Peyer's patch (tissue), 4 donors: ENCODE measurements around the gene AKAP5. TPM values are rescaled to one million over a fixed set of nuclear protein-coding genes. Genes with fewer than 3 reads are reported as not detected.

ENCODE experiments used
- DNase-seq, 3 donors: peaks; one replicate each; pipeline ENCODE4 v3.0.0-alpha.2; 2017 to 2019
- H3K27ac ChIP-seq, 4 donors: fragments of 200-600 bp; sonication (generic); one replicate each; pipeline ENCODE4 v1.5.1; 2016 to 2019
- H3K27me3 ChIP-seq, 2 donors: fragments of 200-600 bp; sonication (generic); one replicate each; pipeline ENCODE4 v1.5.1; 2019
- H3K36me3 ChIP-seq, 3 donors: fragments of 200-600 bp; sonication (generic); one replicate each; pipeline ENCODE4 v1.5.1; 2016 to 2019
- H3K4me1 ChIP-seq, 4 donors: fragments of 200-600 bp; sonication (generic); one replicate each; pipeline ENCODE4 v1.5.1; 2016 to 2019
- H3K4me3 ChIP-seq, 4 donors: fragments of 200-600 bp; sonication (generic); 1 replicate in 3 of 4; 2 replicates in 1 of 4; pipeline ENCODE4 v1.5.1; 2016 to 2019; ENCODE audit warnings: mild to moderate bottlenecking in 1 of 4
- H3K9me3 ChIP-seq, 4 donors: fragments of 200-600 bp; sonication (generic); one replicate each; pipeline ENCODE4 v1.5.1; 2016 to 2019; ENCODE audit warnings: mild to moderate bottlenecking in 1 of 4
- CTCF ChIP-seq, 6 experiments: fragments of 450-650 bp in 4 of 6; fragments of 200-600 bp in 2 of 6; sonication (generic) in 1 of 6; IDR thresholded peaks; one replicate each; pipeline ENCODE4 v1.5.1; 2017 to 2019; ENCODE audit warnings: antibody characterized with exemption in 6 of 6, mild to moderate bottlenecking in 3 of 6, moderate library complexity in 1 of 6
- POLR2A ChIP-seq, 2 donors: fragments of 450-650 bp; IDR thresholded peaks; one replicate each; pipeline ENCODE4 v1.5.1; 2017; ENCODE audit warnings: antibody characterized with exemption in 2 of 2, mild to moderate bottlenecking in 2 of 2, moderate library complexity in 2 of 2
- total RNA-seq, 4 donors: library from RNA; depleted of rRNA; stranded (reverse); fragments of >200 nt; gene quantifications; one replicate each; pipeline ENCODE4 v1.1.0, GENCODE V29; 2016

AKAP5 gene
- total RNA-seq, 4 donors from 2014 or later: 0.57 to 2.8 (median 2.4) TPM

- Histone ChIP-seq H3K4me1 (peaks cover 0 to 5% (median 4%) of the 10 kb centered on the region in 4 donors), H3K4me3 (no peak overlapping the region), H3K27me3 (no peaks in the 10 kb centered on the region), H3K36me3 (no peaks in the 10 kb centered on the region), H3K27ac (no peak overlapping the region), H3K9me3 (no peaks in the 10 kb centered on the region)
- DNase-seq: no peak
- no peak for TF ChIP-seq CTCF (IDR thresholded peaks at IDR 0.05)
- TF ChIP-seq POLR2A (IDR thresholded peaks at IDR 0.05): no peak
Measured at GRCh38 chr14:64467101-64467500, 1.8 kb downstream of the AKAP5 start.

DNA sequence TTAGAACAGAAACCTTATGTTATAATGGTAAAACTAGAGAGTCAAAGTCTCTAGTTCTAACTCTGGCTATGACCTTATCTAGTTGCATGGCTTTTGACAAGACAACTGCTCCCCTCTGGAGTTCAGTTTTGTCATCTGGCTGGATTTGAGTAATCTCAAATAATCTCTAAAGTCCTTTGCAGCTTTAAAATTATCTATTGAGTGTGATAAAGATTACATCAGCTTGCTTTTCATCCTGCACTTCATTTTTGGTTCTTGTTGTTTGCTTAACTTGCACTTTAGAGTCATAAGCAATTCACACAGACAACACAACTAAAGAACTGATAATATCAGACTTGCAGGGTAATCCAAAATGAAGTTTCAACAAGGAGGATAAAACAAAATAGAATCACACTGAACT is 2.3 kb downstream of the AKAP5 start:
- Histone ChIP-seq H3K4me1 (peaks cover 0 to 5% (median 4%) of the 10 kb centered on the region in 4 donors), H3K4me3 (no peak overlapping the region), H3K27me3 (no peaks in the 10 kb centered on the region), H3K27ac (no peak overlapping the region), H3K36me3 (no peaks in the 10 kb centered on the region), H3K9me3 (no peaks in the 10 kb centered on the region)
- DNase-seq: no peak
- no peak for TF ChIP-seq CTCF (IDR thresholded peaks at IDR 0.05)
- TF ChIP-seq POLR2A (IDR thresholded peaks at IDR 0.05): no peak

DNA sequence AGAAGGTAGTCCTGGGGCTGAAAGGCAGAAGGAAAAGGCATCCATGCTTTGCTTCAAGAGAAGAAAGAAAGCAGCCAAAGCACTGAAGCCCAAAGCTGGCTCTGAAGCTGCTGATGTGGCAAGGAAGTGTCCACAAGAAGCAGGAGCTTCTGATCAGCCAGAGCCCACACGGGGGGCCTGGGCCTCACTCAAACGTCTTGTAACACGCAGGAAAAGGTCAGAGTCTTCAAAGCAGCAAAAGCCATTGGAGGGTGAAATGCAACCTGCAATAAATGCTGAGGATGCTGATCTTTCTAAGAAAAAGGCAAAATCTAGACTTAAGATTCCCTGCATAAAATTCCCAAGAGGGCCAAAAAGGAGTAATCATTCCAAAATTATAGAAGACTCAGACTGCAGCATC is 3.2 kb downstream of the AKAP5 start:
- Histone ChIP-seq H3K9me3 (no peaks in the 10 kb centered on the region), H3K36me3 (no peaks in the 10 kb centered on the region), H3K4me1 (peaks cover 0 to 5% (median 4%) of the 10 kb centered on the region in 4 donors), H3K27ac (no peak overlapping the region), H3K27me3 (no peaks in the 10 kb centered on the region), H3K4me3 (no peak overlapping the region)
- no peak for DNase-seq
- TF ChIP-seq POLR2A (IDR thresholded peaks at IDR 0.05) (no peak), CTCF (IDR thresholded peaks at IDR 0.05) (no peak)

- Histone ChIP-seq H3K4me3 (no peak overlapping the region), H3K4me1 (peaks cover 0 to 10% (median 0%) of the 10 kb centered on the region in 4 donors), H3K27ac (no peak overlapping the region), H3K27me3 (no peaks in the 10 kb centered on the region), H3K36me3 (no peaks in the 10 kb centered on the region), H3K9me3 (no peaks in the 10 kb centered on the region)
- TF ChIP-seq POLR2A (IDR thresholded peaks at IDR 0.05): no peak
- no peak for TF ChIP-seq CTCF (IDR thresholded peaks at IDR 0.05)
- DNase-seq: no peak
Measured at GRCh38 chr14:64474041-64474440, 8.7 kb downstream of the AKAP5 start.

GRCh38 chr14:64474698-64475097 is 9.4 kb downstream of the AKAP5 start:
- DNase-seq: no peak
- Histone ChIP-seq H3K27ac (no peak overlapping the region), H3K36me3 (no peaks in the 10 kb centered on the region), H3K4me1 (peaks cover 0 to 10% (median 0%) of the 10 kb centered on the region in 4 donors), H3K9me3 (no peaks in the 10 kb centered on the region), H3K4me3 (no peak overlapping the region), H3K27me3 (no peaks in the 10 kb centered on the region)
- TF ChIP-seq CTCF (IDR thresholded peaks at IDR 0.05) (no peak), POLR2A (IDR thresholded peaks at IDR 0.05) (no peak)
